Measurements from ENCODE around the gene P2RY12.

P2RY12 gene

GRCh38 chr3:151421938-151422337, 37.4 kb upstream of the P2RY12 start (continued):
- TF ChIP-seq ZNF426 (tag by site-specific recombination; IDR thresholded peaks at IDR 0.05) (no peak), ZFHX2 (tag by site-specific recombination; conservative IDR thresholded peaks at IDR 0.05) (no peak), ZFP37 (tag by site-specific recombination; IDR thresholded peaks at IDR 0.05) (no peak), ZNF621 (tag by site-specific recombination; IDR thresholded peaks at IDR 0.05) (no peak), YY1 (tag by site-specific recombination; IDR thresholded peaks at IDR 0.05) (no peak), ZNF280D (tag by site-specific recombination; IDR thresholded peaks at IDR 0.05) (no peak)

DNA sequence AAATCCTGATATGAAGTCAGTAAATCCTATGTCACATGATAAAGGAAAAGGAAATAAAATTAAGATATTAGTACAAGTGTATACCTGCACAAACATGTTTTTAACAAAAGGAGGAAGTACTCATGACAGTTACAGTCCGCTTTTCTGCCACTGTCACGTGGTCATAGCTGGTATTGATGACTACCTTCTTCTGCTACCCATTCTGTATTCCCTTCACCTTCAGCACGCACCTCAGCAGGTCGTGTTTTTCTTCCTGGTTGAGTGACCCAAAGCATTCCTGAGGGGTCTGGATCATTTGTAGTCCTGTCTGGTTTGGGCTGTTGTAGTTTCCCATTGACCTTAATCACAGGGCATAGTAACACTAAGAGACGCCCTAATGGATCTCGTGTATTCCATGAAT, 35.3 kb upstream of the P2RY12 start:
- Histone ChIP-seq H3K4me1 (ENCODE audit: control insufficient read depth, insufficient read depth, low read length) (no peaks in the 10 kb centered on the region), H3K4me3 (ENCODE audit: low read depth, low read length) (no peak overlapping the region), H3K36me3 (ENCODE audit: control insufficient read depth in 2 of 2, insufficient read depth in 1 of 2, low read length in 2 of 2) (no peaks in the 10 kb centered on the region), H3K9me3 (ENCODE audit: control insufficient read depth, insufficient read depth, low read depth, low read length) (no peaks in the 10 kb centered on the region), H3K27ac (ENCODE audit: extremely low read depth, low read depth, low read length) (no peak overlapping the region)
- ChIA-PET POLR2A (no interaction called here), CTCF (no interaction called here)
- TF ChIP-seq ZNF266 (tag by site-specific recombination; IDR thresholded peaks at IDR 0.05; ENCODE audit: low read depth) (no peak), ZFP69B (tag by site-specific recombination; IDR thresholded peaks at IDR 0.05) (no peak), KLF1 (tag by site-specific recombination; IDR thresholded peaks at IDR 0.05) (no peak), ZNF311 (tag by site-specific recombination; IDR thresholded peaks at IDR 0.05; ENCODE audit: borderline replicate concordance) (no peak), ZSCAN16 (tag by site-specific recombination; IDR thresholded peaks at IDR 0.05) (no peak), ZNF544 (tag by site-specific recombination; IDR thresholded peaks at IDR 0.05) (no peak), ZBTB7A (tag by site-specific recombination; IDR thresholded peaks at IDR 0.05; ENCODE audit: low read depth) (no peak), ZBTB20 (tag by site-specific recombination; IDR thresholded peaks at IDR 0.05) (no peak), ZNF521 (tag by site-specific recombination; IDR thresholded peaks at IDR 0.05) (no peak), ATF2 (tag by site-specific recombination; IDR thresholded peaks at IDR 0.05; ENCODE audit: low read depth) (no peak), ZBTB26 (tag by site-specific recombination; optimal IDR thresholded peaks at IDR 0.05) (no peak), PRDM1 (tag by site-specific recombination; IDR thresholded peaks at IDR 0.05) (no peak), ZNF169 (tag by site-specific recombination; IDR thresholded peaks at IDR 0.05) (no peak), ZNF658 (tag by site-specific recombination; IDR thresholded peaks at IDR 0.05) (no peak), OSR2 (tag by site-specific recombination; IDR thresholded peaks at IDR 0.05) (no peak), ZNF16 (tag by site-specific recombination; IDR thresholded peaks at IDR 0.05; ENCODE audit: low read depth) (no peak)

Measured in HEK293 (cell line).